Ovary (tissue), 9 donors: Measurements from ENCODE around the gene MPC1. TPM values are rescaled to one million over a fixed set of nuclear protein-coding genes. Genes with fewer than 3 reads are reported as not detected.

Experiments
- DNase-seq, 5 donors: peaks; one replicate each; pipeline ENCODE4 v3.0.0-alpha.2; 2019 to 2020
- H3K27ac ChIP-seq, 2 donors: fragments of 200-600 bp; one replicate each; pipeline versions ENCODE4 v1.5.1 to v1.8.0; 2019 to 2022
- H3K27me3 ChIP-seq: fragments of 200-600 bp; one replicate; pipeline ENCODE4 v1.8.0; 2022
- H3K36me3 ChIP-seq: fragments of 200-600 bp; sonication (generic); one replicate; pipeline ENCODE4 v1.5.1; 2019
- H3K4me1 ChIP-seq: one replicate; pipeline ENCODE4 v1.8.1; 2013; ENCODE audit warnings: mild to moderate bottlenecking, moderate library complexity; ENCODE audit not compliant: insufficient read depth
- H3K4me3 ChIP-seq: fragments of 200-600 bp; sonication (generic); one replicate; pipeline ENCODE4 v1.5.1; 2017
- H3K9me3 ChIP-seq, 2 donors: fragments of 200-600 bp in 1 of 2; sonication (generic) in 1 of 2; one replicate each; pipeline versions ENCODE4 v1.5.1 to v1.8.1; 2013 to 2019; ENCODE audit warnings: mild to moderate bottlenecking in 1 of 2, moderate library complexity in 1 of 2
- EP300 ChIP-seq: sonication (generic); formaldehyde crosslinking; IDR thresholded peaks from one replicate; pipeline ENCODE4 v1.6.1; 2017; ENCODE audit warnings: antibody characterized with exemption
- POLR2A ChIP-seq: fragments of 450-650 bp; IDR thresholded peaks from one replicate; pipeline ENCODE4 v1.6.1; 2017; ENCODE audit warnings: antibody characterized with exemption, mild to moderate bottlenecking, moderate library complexity
- WGBS, 3 donors: extraction: QIAGEN DNeasy Blood & Tissue Kit in 1 of 3; methylation state at CpG; one replicate each; pipeline versions ENCODE4 v1.1.5 to v1.1.7; 2013 to 2017; 5-methylcytosine and 5-hydroxymethylcytosine counted together
- intact Hi-C, 4 donors: fragments of 100-400 bp; cut with DNase I; formaldehyde crosslinking; loops; one replicate each; pipeline versions ENCODE4 v1.11.0 to v1.15.1; 2022 to 2023
- polyA plus RNA-seq, 2 donors: library from polyadenylated mRNA; stranded (reverse); fragments of 200-250 nt in 1 of 2; fragments of 350-450 nt in 1 of 2; fragmentation: Illumina TruSeq in 1 of 2; extraction: RNeasy Lipid Tissue Mini Kit (QIAGEN cat#74804) in 1 of 2; gene quantifications; one replicate each; pipeline ENCODE4 v1.2.3, GENCODE V29; 2013 to 2014
- total RNA-seq, 7 donors: library from RNA; depleted of rRNA in 2 of 7; stranded (reverse); fragments of >200 nt in 2 of 7; fragmentation: NEBNext Ultra II Directional in 3 of 7; extraction: Animal tissue kit (Norgen Biotek cat#: 25700) in 3 of 7; gene quantifications; one replicate each; pipeline versions ENCODE4 v1.1.0 to v1.2.4, GENCODE V29; 2016 to 2023
- TF ChIP-seq, protein P1 (sequence below), 3 donors: fragments of 450-650 bp in 2 of 3; fragments of 200-600 bp in 1 of 3; IDR thresholded peaks; one replicate each; pipeline versions ENCODE4 v1.5.1 to v1.8.0; 2016 to 2022; ENCODE audit warnings: antibody characterized with exemption in 3 of 3, mild to moderate bottlenecking in 1 of 3
- donor health status: DM: no; HTN: no; CAD: no; lungs with moderate emphysema.
- donor health status: DM: no; HTN: no; CAD: no.
- donor health status: Bipolar disorder and iron deficiency.
- donor health status: DM: yes; HTN: yes; CAD: no.
- donor health status: DM: no; HTN: no; CAD: no.
- donor health status: DM: yes; HTN: yes; CAD: no.

Gene MPC1
- total and polyA plus RNA-seq, 9 donors = 34.1 to 82.6 (median 38.8) TPM

DNA sequence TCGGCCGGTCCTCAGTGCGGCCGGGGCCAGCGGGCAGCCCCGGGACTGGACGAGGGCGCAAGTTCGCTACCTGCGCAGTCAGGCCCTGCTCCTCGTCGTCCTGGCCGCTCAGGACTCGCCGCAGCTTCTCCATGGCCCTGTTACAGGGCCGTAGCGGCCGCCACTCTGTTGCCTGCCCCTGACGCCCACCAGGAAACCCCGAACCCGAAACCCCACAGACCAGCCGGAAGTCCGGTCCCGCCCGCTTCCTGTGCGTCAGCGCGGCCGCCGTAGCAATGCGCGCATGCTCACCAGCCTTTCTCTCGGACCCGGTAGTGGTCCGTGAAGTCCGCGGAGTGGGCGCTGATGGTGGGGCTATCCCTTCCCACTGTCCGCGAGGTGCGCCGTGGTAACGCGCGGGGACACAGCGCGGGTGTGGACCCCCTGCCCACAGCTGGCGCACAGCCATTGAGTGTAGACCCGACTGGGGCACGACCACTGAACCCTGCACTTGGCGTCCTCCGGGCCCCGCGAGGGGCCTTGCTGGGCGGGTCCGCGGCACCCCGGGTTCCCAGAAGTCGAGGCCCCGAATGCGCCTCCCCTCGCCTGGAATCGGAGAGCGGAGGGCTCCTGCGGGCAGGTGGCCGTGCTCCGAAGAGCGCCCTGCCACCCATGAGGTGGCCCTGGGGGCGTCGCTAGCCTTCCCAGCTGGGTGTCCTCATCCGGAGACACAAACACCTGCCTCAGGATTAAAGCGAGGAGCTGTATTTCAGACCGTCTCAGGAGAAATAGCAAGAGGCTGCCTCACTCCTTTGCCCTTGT lies 40.2 kb downstream of the MPC1 start, which contains the start of gene SFT2D1:
TSS of gene SFT2D1 (minus strand) at position 197 of the 801 bp plus-strand sequence. CDS start at position 133, 64 bp downstream.
- peak within 1 kb of the TSS; percentile 38 to 62 for H3K27ac ChIP-seq
- TF ChIP-seq EP300 = no peak
- peak; percentile 76 for TF ChIP-seq POLR2A
- TF ChIP-seq, protein P1, sequence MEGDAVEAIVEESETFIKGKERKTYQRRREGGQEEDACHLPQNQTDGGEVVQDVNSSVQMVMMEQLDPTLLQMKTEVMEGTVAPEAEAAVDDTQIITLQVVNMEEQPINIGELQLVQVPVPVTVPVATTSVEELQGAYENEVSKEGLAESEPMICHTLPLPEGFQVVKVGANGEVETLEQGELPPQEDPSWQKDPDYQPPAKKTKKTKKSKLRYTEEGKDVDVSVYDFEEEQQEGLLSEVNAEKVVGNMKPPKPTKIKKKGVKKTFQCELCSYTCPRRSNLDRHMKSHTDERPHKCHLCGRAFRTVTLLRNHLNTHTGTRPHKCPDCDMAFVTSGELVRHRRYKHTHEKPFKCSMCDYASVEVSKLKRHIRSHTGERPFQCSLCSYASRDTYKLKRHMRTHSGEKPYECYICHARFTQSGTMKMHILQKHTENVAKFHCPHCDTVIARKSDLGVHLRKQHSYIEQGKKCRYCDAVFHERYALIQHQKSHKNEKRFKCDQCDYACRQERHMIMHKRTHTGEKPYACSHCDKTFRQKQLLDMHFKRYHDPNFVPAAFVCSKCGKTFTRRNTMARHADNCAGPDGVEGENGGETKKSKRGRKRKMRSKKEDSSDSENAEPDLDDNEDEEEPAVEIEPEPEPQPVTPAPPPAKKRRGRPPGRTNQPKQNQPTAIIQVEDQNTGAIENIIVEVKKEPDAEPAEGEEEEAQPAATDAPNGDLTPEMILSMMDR (IDR thresholded peaks at IDR 0.05) = no peak
- WGBS, 3 donors = 0 to 1% (median 0%) methylated on average over 52 to 73 of the region's 73 CpGs
- intact Hi-C loops = loop anchor here in 1 of 4 donors (5.0 kb wide), 1 partner anchor 40 kb away; the partner anchor contains the start of gene MPC1
- no peaks in the 10 kb centered on the region for H3K36me3 ChIP-seq
- H3K4me1 ChIP-seq = peaks cover 5% of the 10 kb centered on the region
- no peaks in the 10 kb centered on the region for H3K9me3 ChIP-seq
- peak within 1 kb of the TSS; percentile 95 for H3K4me3 ChIP-seq
- peak; percentile 79 to 91 (median 85) for DNase-seq
- no peaks in the 10 kb centered on the region for H3K27me3 ChIP-seq

DNA sequence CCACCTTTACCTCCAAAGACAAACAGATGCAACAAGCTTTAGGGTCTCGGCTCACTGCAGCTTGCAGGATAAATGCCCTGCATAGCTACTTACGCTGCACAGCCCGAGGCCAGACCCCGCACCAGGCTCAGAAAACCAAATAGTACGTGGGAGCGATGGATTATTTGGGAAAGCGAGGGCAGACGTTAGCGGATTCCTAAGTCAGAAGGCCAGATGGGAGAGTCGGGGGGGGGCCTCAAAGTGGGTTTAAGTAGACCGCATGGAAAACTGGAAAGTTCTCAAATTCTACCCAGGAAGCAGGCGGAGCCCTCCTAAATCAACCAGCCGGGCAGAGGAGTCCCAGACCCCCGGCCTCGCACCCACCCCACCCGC lies 40.8 kb downstream of the MPC1 start:
- Histone ChIP-seq H3K27me3 (no peaks in the 10 kb centered on the region), H3K4me1 (peaks cover 5% of the 10 kb centered on the region), H3K4me3 (peak overlapping the region; percentile 95), H3K9me3 (no peaks in the 10 kb centered on the region), H3K36me3 (no peaks in the 10 kb centered on the region), H3K27ac (peak overlapping the region in 1 of 2 donors; percentile 62)
- intact Hi-C loops = loop anchor here in 1 of 4 donors (5.0 kb wide), 1 partner anchor 40 kb away; the partner anchor contains the start of gene MPC1
- TF ChIP-seq EP300 = no peak
- TF ChIP-seq, protein P1 (IDR thresholded peaks at IDR 0.05) = no peak
- no peak for TF ChIP-seq POLR2A
- peak in 2 of 5 donors; percentile 20 to 29 for DNase-seq
- 0 to 1% (median 0%) methylated on average over 16 of the region's 16 CpGs for WGBS, 3 donors

DNA sequence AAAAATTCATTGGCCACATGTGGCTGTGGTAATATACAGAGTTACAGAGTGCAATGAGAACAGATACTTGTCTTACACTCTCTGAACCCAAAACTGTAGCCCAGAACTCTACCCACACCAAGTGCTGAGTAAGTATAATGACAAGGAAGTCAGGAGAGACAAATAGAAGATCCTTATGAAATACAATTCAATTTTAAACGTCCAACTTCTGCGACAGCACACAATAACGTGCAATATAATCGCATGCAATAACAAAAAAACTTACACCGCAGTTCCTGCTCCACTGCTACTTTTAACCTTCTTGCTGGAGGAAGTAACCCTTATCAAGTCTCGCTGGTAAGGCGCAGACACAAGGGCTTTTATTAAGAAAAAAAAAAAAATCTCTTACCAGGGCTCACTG lies 41.3 kb downstream of the MPC1 start:
- no peak for TF ChIP-seq POLR2A
- TF ChIP-seq, protein P1 (IDR thresholded peaks at IDR 0.05) = no peak
- no peak for TF ChIP-seq EP300
- Histone ChIP-seq H3K4me3 (peak overlapping the region; percentile 95), H3K9me3 (no peaks in the 10 kb centered on the region), H3K36me3 (no peaks in the 10 kb centered on the region), H3K27ac (no peak overlapping the region), H3K4me1 (peaks cover 5% of the 10 kb centered on the region), H3K27me3 (no peaks in the 10 kb centered on the region)
- WGBS, 3 donors = 8 to 23% (median 9%) methylated on average over 7 of the region's 7 CpGs
- DNase-seq = no peak
- intact Hi-C loops = loop anchor here in 1 of 4 donors (5.0 kb wide), 1 partner anchor 41 kb away; the partner anchor contains the start of gene MPC1

DNA sequence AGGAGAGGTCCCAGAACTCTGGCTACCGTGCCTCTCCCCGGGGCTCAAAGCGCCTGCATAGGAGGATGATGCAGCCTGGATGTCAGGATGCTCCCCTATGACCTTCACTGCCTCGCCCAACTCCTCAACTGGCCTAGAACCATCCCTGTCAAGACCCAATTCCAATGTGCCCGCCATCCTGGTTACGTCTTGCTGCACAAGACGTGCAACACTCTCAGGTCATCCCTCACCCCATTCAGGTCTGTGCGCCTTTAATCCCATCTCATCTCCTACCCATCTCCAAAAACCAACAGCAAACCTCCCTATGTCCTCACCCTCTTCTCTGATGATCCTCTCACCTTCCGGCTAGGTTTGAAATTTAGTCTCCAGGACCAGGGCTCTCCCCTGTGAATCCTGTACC lies 43.9 kb downstream of the MPC1 start:
- no peak overlapping the region for H3K4me3 ChIP-seq
- 93 to 98% (median 96%) methylated on average over 9 of the region's 9 CpGs for WGBS, 3 donors
- peaks cover 5% of the 10 kb centered on the region for H3K4me1 ChIP-seq
- H3K27me3 ChIP-seq = no peaks in the 10 kb centered on the region
- intact Hi-C loops = no loop called here
- H3K27ac ChIP-seq = no peak overlapping the region
- TF ChIP-seq, protein P1 (IDR thresholded peaks at IDR 0.05) = no peak
- TF ChIP-seq POLR2A = no peak
- no peak for TF ChIP-seq EP300
- DNase-seq = no peak
- H3K36me3 ChIP-seq = no peaks in the 10 kb centered on the region
- H3K9me3 ChIP-seq = no peaks in the 10 kb centered on the region
